NB4 (cell line): ENCODE results near the gene RAB11FIP3.

Source experiments
- CTCF ChIP-seq: IDR thresholded peaks from one replicate; pipeline ENCODE4 v1.5.1; 2012; ENCODE audit warnings: low read depth, low read length
- POLR2A ChIP-seq: IDR thresholded peaks from 2 replicates; pipeline ENCODE4 v1.6.1; 2011; ENCODE audit warnings: mild to moderate bottlenecking; ENCODE audit not compliant: insufficient read length; ENCODE audit errors: extremely low read depth

- TF ChIP-seq CTCF (no peak), POLR2A (no peak)
Measured at GRCh38 chr16:457732-458400, 32.4 kb downstream of the RAB11FIP3 start.
